Measurements from ENCODE around the gene C1orf122. TPM values are rescaled to one million over a fixed set of nuclear protein-coding genes. Genes with fewer than 3 reads are reported as not detected.
"Not testable (repeated sequence)": the region's sequence is repeated elsewhere in the genome, so short reads cannot be mapped to it uniquely, and the experiment has no call there.

Gene C1orf122
- total RNA-seq, 4 donors from 2014 or later: 69.9 to 103 (median 94.3) TPM

DNA sequence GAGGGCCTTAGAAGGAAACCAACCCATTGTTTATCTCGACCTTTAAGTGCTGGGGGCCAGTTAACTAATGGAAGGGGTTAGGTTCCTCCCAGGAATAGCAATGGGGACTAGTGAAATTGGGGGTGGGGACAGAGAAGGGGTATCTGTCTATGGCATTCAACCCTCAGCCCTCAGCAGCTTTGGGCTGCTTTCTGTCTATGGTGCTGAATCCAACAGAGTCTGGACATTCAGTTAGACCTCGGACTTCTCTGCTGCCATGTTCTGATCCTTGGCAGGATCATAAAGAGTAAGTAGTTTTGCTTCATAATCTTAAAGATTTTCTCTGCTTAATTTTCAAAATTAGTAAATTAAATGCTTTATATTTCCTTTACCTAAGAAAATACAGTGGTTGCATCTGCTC, 40.1 kb upstream of the C1orf122 start:
- TF ChIP-seq POLR2AphosphoS5 (IDR thresholded peaks at IDR 0.05) (no peak), EP300 (IDR thresholded peaks at IDR 0.05) (no peak), POLR2A (IDR thresholded peaks at IDR 0.05; ENCODE audit: low read depth) (no peak)
- TF ChIP-seq, protein P1, sequence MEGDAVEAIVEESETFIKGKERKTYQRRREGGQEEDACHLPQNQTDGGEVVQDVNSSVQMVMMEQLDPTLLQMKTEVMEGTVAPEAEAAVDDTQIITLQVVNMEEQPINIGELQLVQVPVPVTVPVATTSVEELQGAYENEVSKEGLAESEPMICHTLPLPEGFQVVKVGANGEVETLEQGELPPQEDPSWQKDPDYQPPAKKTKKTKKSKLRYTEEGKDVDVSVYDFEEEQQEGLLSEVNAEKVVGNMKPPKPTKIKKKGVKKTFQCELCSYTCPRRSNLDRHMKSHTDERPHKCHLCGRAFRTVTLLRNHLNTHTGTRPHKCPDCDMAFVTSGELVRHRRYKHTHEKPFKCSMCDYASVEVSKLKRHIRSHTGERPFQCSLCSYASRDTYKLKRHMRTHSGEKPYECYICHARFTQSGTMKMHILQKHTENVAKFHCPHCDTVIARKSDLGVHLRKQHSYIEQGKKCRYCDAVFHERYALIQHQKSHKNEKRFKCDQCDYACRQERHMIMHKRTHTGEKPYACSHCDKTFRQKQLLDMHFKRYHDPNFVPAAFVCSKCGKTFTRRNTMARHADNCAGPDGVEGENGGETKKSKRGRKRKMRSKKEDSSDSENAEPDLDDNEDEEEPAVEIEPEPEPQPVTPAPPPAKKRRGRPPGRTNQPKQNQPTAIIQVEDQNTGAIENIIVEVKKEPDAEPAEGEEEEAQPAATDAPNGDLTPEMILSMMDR (IDR thresholded peaks at IDR 0.05): no peak
- H3K27ac ChIP-seq (replicated peaks in 1 of 4): no peak overlapping the region
- no peak overlapping the region for H3K4me3 ChIP-seq
- DNase-seq (ENCODE audit: extremely low spot score): no peak
- H3K4me1 ChIP-seq: peaks cover 0 to 12% (median 5%) of the 10 kb centered on the region in 4 donors
- H3K36me3 ChIP-seq: no peaks in the 10 kb centered on the region
- WGBS: 3% methylated on average over 2 of the region's 2 CpGs
- peaks cover 0 to 83% (median 30%) of the 10 kb centered on the region in 4 donors for H3K27me3 ChIP-seq
- intact Hi-C loops (cut with DNase I): no loop called here
- H3K9me3 ChIP-seq: no peaks in the 10 kb centered on the region

DNA sequence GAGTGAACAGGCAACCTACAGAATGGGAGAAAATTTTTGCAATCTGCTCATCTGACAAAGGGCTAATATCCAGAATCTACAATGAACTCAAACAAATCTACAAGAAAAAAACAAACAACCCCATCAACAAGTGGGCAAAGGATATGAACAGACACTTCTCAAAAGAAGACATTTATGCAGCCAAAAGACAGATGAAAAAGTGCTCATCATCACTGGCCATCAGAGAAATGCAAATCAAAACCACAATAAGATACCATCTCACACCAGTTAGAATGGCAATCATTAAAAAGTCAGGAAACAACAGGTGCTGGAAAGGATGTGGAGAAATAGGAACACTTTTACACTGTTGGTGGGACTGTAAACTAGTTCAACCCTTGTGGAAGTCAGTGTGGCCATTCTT, 36.1 kb upstream of the C1orf122 start:
- H3K4me3 ChIP-seq; H3K27ac ChIP-seq (replicated peaks in 1 of 4); H3K4me1 ChIP-seq; intact Hi-C loops (cut with DNase I); H3K9me3 ChIP-seq; DNase-seq (ENCODE audit: extremely low spot score); H3K36me3 ChIP-seq: not testable (repeated sequence)
- peaks cover 0 to 72% (median 4%) of the 10 kb centered on the region in 4 donors for H3K27me3 ChIP-seq

DNA sequence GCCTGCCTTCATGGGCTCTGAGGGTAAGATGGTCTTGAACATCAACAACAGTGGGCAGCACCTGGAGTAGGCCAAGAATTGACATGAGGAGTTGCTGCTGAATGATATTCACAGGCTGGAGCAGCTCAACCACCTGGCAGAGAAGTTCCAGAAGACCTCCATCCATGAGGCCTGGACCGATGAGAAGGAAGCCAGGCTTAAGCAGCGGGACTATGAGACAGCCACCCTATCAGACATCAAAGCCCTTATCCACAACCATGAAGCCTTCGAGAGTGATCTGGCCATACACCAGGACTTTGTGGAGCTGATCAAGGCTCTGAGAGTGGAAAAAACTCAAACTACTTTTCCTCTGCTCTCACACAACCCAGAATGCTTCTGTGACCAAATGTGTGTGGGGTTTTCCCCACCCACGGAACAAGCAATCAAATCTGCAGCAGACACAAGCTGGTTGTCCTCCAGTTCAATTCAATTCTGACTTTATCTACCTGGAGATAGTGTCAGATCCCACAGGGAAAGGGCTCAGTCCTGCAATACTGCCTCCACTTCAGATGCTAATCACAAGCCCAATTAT, 30.6 kb upstream of the C1orf122 start:
- Histone ChIP-seq H3K27ac (replicated peaks in 1 of 4) (no peak overlapping the region), H3K4me3 (no peak overlapping the region), H3K36me3 (no peaks in the 10 kb centered on the region), H3K9me3 (peaks cover 0 to 5% (median 0%) of the 10 kb centered on the region in 4 donors), H3K4me1 (no peaks in the 10 kb centered on the region), H3K27me3 (peaks cover 0 to 63% (median 0%) of the 10 kb centered on the region in 4 donors)
- intact Hi-C loops (cut with DNase I): no loop called here
- no peak for DNase-seq (ENCODE audit: extremely low spot score)
- 79% methylated on average over 3 of the region's 4 CpGs for WGBS
- no peak for TF ChIP-seq EP300 (IDR thresholded peaks at IDR 0.05)
- TF ChIP-seq, protein P1 (IDR thresholded peaks at IDR 0.05): no peak

DNA sequence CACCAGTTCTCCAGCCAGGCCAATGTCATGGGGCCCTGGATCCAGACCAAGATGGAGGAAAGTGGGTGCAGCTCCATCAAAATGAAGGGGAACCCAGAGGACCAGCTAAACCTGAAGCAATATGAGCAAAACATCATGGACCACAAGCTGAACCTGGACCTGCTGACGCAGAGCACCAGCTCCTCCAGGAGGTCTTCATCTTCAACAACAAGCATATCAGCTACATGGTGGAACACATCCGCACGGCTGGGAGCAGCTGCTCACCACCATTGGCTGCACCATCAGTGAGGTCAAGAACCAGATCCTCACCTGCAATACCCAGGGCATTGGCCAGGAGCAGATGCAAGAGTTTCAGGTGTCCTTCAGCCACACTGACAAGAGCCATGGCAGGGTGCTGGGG, 28.9 kb upstream of the C1orf122 start:
- Histone ChIP-seq H3K4me1 (no peaks in the 10 kb centered on the region), H3K27ac (replicated peaks in 1 of 4) (no peak overlapping the region), H3K36me3 (no peaks in the 10 kb centered on the region), H3K9me3 (peaks cover 0 to 1% (median 0%) of the 10 kb centered on the region in 4 donors), H3K27me3 (peaks cover 0 to 64% (median 0%) of the 10 kb centered on the region in 4 donors), H3K4me3 (no peak overlapping the region)
- no peak for DNase-seq (ENCODE audit: extremely low spot score)
- 93% methylated on average over 2 of the region's 3 CpGs for WGBS
- TF ChIP-seq POLR2A (IDR thresholded peaks at IDR 0.05; ENCODE audit: low read depth): no peak
- no peak for TF ChIP-seq EP300 (IDR thresholded peaks at IDR 0.05)
- no peak for TF ChIP-seq POLR2AphosphoS5 (IDR thresholded peaks at IDR 0.05)
- TF ChIP-seq, protein P1 (IDR thresholded peaks at IDR 0.05): no peak
- intact Hi-C loops (cut with DNase I): no loop called here

DNA sequence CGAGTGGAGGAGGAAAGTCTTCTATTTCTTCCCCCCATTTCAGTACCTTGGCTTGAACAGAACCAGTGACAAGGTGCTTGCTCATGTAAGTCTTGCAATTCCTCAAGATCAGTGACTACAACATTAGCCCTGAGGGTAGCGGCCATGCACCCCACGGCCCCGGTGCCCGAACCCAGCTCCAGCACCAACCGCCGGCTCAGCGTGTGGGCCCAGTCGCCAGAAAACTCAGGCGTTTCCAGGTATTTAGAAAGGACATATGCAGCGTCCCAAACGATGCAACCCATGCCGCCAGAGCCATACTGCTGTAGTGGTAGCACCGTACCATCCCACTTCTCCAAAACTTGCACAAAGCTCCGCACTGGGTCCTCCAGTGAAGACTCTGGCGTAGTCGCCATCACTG, 25.1 kb upstream of the C1orf122 start:
- TF ChIP-seq, protein P1 (IDR thresholded peaks at IDR 0.05): no peak
- TF ChIP-seq POLR2AphosphoS5 (IDR thresholded peaks at IDR 0.05): no peak
- TF ChIP-seq EP300 (IDR thresholded peaks at IDR 0.05): no peak
- Histone ChIP-seq H3K4me1 (no peaks in the 10 kb centered on the region), H3K27me3 (peaks cover 0 to 66% (median 0%) of the 10 kb centered on the region in 4 donors), H3K27ac (replicated peaks in 1 of 4) (no peak overlapping the region), H3K4me3 (no peak overlapping the region), H3K9me3 (no peaks in the 10 kb centered on the region), H3K36me3 (no peaks in the 10 kb centered on the region)
- DNase-seq (ENCODE audit: extremely low spot score): no peak
- intact Hi-C loops (cut with DNase I): no loop called here
- 74% methylated on average over 17 of the region's 17 CpGs for WGBS
